ENCODE measurements around the gene PSAT1. TPM values are rescaled to one million over a fixed set of nuclear protein-coding genes. Genes with fewer than 3 reads are reported as not detected.

Gene PSAT1
- total RNA-seq, 1 donor from 2014 or later = 1.9 TPM

- Histone ChIP-seq H3K27me3 (no peaks in the 10 kb centered on the region), H3K27ac (no peak overlapping the region), H3K4me1 (no peaks in the 10 kb centered on the region), H3K9me3 (no peaks in the 10 kb centered on the region), H3K36me3 (no peaks in the 10 kb centered on the region), H3K4me3 (no peak overlapping the region)
- DNase-seq (ENCODE audit: low spot score in 2 of 2) = no peak
- TF ChIP-seq CTCF (IDR thresholded peaks at IDR 0.05) = no peak
- intact Hi-C loops (cut with DNase I) = no loop called here
Observed at GRCh38 chr9:78320030-78320693, 23.2 kb downstream of the PSAT1 start.

- intact Hi-C loops (cut with DNase I) = no loop called here
Observed at GRCh38 chr9:78320875-78321496, 24.1 kb downstream of the PSAT1 start.

DNA sequence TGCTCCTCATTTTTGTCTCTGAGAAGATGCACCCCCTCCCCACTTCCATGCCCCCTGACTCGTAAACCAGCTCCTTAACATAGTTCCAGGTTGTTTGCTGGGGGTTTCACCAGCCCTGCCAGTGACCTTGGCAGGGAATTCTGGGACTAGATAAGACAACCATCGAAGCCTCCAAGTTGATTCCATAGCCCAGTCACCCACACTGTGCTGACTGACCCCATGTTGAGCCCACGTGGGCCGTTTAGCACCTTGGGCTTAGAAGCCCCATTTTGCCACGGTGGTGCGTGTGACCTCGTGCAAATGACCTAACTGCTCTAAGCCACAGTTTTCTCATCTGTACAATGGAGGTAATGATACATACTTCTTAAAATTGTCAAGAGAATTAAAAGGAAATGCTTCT, 24.6 kb downstream of the PSAT1 start:
- intact Hi-C loops (cut with DNase I) = no loop called here
- no peak for DNase-seq (ENCODE audit: low spot score in 2 of 2)
- Histone ChIP-seq H3K9me3 (no peaks in the 10 kb centered on the region), H3K27ac (no peak overlapping the region), H3K27me3 (no peaks in the 10 kb centered on the region), H3K36me3 (no peaks in the 10 kb centered on the region), H3K4me1 (no peaks in the 10 kb centered on the region), H3K4me3 (no peak overlapping the region)
- no peak for TF ChIP-seq CTCF (IDR thresholded peaks at IDR 0.05)

More at GRCh38 chr9:78320875-78321496, 24.1 kb downstream of the PSAT1 start:
- H3K27me3 ChIP-seq = no peaks in the 10 kb centered on the region
- H3K36me3 ChIP-seq = no peaks in the 10 kb centered on the region
- no peaks in the 10 kb centered on the region for H3K9me3 ChIP-seq
- no peak overlapping the region for H3K4me3 ChIP-seq
- no peaks in the 10 kb centered on the region for H3K4me1 ChIP-seq
- DNase-seq (ENCODE audit: low spot score in 2 of 2) = no peak
- no peak for TF ChIP-seq CTCF (IDR thresholded peaks at IDR 0.05)
- no peak overlapping the region for H3K27ac ChIP-seq

GRCh38 chr9:78324068-78324650, 27.2 kb downstream of the PSAT1 start:
- H3K27ac ChIP-seq = no peak overlapping the region
- no peaks in the 10 kb centered on the region for H3K36me3 ChIP-seq
- no peak overlapping the region for H3K4me3 ChIP-seq
- no peaks in the 10 kb centered on the region for H3K4me1 ChIP-seq
- H3K9me3 ChIP-seq = no peaks in the 10 kb centered on the region
- DNase-seq (ENCODE audit: low spot score in 2 of 2) = no peak
- H3K27me3 ChIP-seq = no peaks in the 10 kb centered on the region
- no peak for TF ChIP-seq CTCF (IDR thresholded peaks at IDR 0.05)
- intact Hi-C loops (cut with DNase I) = no loop called here

DNA sequence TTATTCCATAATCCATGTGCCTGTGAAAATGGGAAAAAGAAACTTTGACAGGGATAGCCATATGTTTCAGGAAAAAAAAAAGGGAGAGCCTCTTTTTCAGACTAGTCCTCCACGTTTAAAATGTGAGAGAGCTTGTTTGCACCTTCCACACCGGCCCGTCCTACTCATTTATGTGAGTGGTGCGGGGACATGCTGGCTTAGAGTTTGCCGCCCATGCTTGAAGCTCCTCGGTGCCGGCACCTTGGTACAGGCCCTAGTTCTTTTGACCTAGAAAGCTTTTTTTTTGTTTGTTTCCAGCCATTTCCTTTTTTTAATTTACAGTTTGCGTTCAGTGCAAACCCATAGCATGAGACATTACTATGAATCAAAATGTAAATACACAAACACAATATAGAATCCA, 27.8 kb downstream of the PSAT1 start:
- Histone ChIP-seq H3K4me3 (no peak overlapping the region), H3K4me1 (no peaks in the 10 kb centered on the region), H3K9me3 (no peaks in the 10 kb centered on the region), H3K27ac (no peak overlapping the region), H3K27me3 (no peaks in the 10 kb centered on the region), H3K36me3 (no peaks in the 10 kb centered on the region)
- intact Hi-C loops (cut with DNase I) = no loop called here
- DNase-seq (ENCODE audit: low spot score in 2 of 2) = no peak
- TF ChIP-seq CTCF (IDR thresholded peaks at IDR 0.05) = no peak

Measured in ascending aorta (tissue), 2 donors.